Choroid plexus epithelial cell (primary cell): ENCODE measurements around the gene ZNF611.
"Not testable (repeated sequence)": the region's sequence is repeated elsewhere in the genome, so short reads cannot be mapped to it uniquely, and the experiment has no call there.

Experiments used
- DNase-seq: peaks from one replicate; pipeline ENCODE4 v3.0.0-alpha.2; 2010; ENCODE audit warnings: low read depth
- H3K4me3 ChIP-seq: 2 replicates; pipeline ENCODE4 v1.5.1; 2011; ENCODE audit warnings: low read depth, mild to moderate bottlenecking, control low read depth, low read length, moderate library complexity
- TF ChIP-seq, protein P1 (sequence below): conservative IDR thresholded peaks from 2 replicates; pipeline ENCODE4 v1.5.1; 2011; ENCODE audit warnings: low read depth, mild to moderate bottlenecking, control low read depth, inconsistent platforms, low read length, moderate library complexity

The ZNF611 gene

GRCh38 chr19:52734893-52735661, at the start of gene ZNF611:
TSS of gene ZNF611 (minus strand) at chr19:52735044. CDS start at chr19:52715894, 19,150 bp downstream.
- DNase-seq, result peak; percentile 97

GRCh38 chr19:52782864-52783263, 48.0 kb upstream of the ZNF611 start:
- not testable (repeated sequence) for H3K4me3 ChIP-seq, DNase-seq

More at GRCh38 chr19:52734893-52735661, at the start of gene ZNF611:
- H3K4me3 ChIP-seq, result peak within 1 kb of the TSS; percentile 85
- TF ChIP-seq, protein P1, sequence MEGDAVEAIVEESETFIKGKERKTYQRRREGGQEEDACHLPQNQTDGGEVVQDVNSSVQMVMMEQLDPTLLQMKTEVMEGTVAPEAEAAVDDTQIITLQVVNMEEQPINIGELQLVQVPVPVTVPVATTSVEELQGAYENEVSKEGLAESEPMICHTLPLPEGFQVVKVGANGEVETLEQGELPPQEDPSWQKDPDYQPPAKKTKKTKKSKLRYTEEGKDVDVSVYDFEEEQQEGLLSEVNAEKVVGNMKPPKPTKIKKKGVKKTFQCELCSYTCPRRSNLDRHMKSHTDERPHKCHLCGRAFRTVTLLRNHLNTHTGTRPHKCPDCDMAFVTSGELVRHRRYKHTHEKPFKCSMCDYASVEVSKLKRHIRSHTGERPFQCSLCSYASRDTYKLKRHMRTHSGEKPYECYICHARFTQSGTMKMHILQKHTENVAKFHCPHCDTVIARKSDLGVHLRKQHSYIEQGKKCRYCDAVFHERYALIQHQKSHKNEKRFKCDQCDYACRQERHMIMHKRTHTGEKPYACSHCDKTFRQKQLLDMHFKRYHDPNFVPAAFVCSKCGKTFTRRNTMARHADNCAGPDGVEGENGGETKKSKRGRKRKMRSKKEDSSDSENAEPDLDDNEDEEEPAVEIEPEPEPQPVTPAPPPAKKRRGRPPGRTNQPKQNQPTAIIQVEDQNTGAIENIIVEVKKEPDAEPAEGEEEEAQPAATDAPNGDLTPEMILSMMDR, result peak; percentile 63

- H3K4me3 ChIP-seq, result no peak overlapping the region
- DNase-seq, result peak; percentile 22
- TF ChIP-seq, protein P1, result no peak
These were observed 44.0 kb upstream of the ZNF611 start for GRCh38 chr19:52778811-52779210.

DNA sequence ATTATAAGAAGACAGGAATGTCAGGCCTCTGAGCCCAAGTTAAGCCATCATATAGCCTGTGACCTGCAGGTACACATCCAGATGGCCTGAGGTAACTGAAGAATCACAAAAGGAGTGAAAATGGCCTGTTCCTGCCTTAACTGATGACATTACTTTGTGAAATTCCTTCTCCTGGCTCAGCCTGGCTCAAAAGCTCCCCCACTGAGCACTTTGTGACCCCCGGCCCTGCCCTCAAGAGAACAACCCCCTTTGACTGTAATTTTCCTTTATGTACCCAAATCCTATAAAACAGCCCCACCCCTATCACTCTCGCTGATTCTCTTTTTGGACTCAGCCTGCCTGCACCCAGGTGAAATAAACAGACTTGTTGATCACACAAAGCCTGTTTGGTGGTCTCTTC, 21.6 kb upstream of the ZNF611 start:
- not testable (repeated sequence) for H3K4me3 ChIP-seq, DNase-seq

GRCh38 chr19:52749780-52750179, 14.9 kb upstream of the ZNF611 start:
- TF ChIP-seq, protein P1, result no peak
- DNase-seq, result no peak
- no peak overlapping the region for H3K4me3 ChIP-seq

DNA sequence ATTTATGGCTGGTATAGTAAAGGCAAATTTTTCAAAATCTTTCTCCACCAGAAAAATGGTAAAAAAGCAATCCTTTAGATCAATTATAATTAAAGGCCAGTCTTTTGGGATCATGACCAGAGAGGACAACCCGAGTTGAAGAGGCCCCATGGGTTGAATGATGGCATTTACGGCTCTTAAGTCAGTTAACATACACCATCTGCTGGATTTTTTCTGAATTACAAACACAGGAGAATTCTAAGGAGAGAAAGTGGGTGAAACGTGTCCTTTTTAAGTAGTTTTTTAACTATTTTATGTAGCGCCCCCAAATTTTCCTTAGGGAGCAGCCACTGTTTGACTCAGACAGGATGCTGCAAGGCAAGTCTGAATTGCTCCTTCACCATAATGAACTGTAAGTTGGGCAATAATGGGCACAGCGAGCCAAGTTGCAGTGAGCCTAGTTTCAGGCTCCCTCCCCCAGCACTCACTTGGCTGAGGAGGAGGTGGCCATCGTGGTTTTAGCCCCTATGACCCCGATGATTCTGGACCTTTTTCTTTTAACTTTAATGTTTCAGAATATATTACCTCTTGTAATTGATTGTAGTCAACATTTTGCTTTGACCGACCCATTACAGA, 13.6 kb upstream of the ZNF611 start:
- TF ChIP-seq, protein P1, result peak; percentile 51
- peak; percentile 74 for DNase-seq
- H3K4me3 ChIP-seq, result no peak overlapping the region

- not testable (repeated sequence) for H3K4me3 ChIP-seq, DNase-seq
These were observed 11.1 kb upstream of the ZNF611 start for GRCh38 chr19:52745919-52746318.

DNA sequence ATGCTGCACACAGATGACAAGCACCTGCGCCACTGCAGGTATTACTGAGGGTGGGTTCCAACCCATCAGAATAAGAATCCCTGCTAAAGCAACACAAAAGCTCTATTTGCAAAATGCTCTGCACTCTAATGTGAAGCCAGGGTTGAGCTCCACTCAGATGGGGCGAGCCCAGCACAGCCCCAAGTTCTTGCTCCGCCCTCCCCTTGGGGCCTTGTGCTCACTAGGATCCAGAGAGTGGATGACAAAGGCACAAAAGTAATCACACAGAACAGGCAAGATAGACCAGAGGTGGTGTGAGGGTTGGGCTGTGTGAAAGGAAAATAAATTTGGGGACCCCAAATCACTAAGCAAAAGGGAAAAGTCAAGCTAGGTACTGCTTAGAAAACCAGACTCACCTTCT, 8.2 kb upstream of the ZNF611 start:
- DNase-seq, result no peak
- H3K4me3 ChIP-seq, result no peak overlapping the region
- TF ChIP-seq, protein P1, result no peak
